Left ventricle myocardium inferior (tissue), 1 donor: ENCODE data around the gene RAPGEF3. TPM values are rescaled to one million over a fixed set of nuclear protein-coding genes. Genes with fewer than 3 reads are reported as not detected.

Experiments
- DNase-seq: peaks from one replicate; pipeline ENCODE4 v3.0.0-alpha.2; 2020
- H3K27ac ChIP-seq: fragments of 200-600 bp; replicated peaks from 2 replicates; pipeline ENCODE4 v1.8.0; 2021
- H3K27me3 ChIP-seq: fragments of 200-600 bp; 2 replicates; pipeline ENCODE4 v1.8.0; 2021; ENCODE audit warnings: low read depth
- H3K36me3 ChIP-seq: fragments of 200-600 bp; 2 replicates; pipeline ENCODE4 v1.8.0; 2021
- H3K4me1 ChIP-seq: fragments of 200-600 bp; 2 replicates; pipeline ENCODE4 v1.8.0; 2021
- H3K4me3 ChIP-seq: fragments of 200-600 bp; 2 replicates; pipeline ENCODE4 v1.8.0; 2021; ENCODE audit warnings: mild to moderate bottlenecking, moderate library complexity
- H3K9me3 ChIP-seq: fragments of 200-600 bp; replicated peaks from 2 replicates; pipeline ENCODE4 v1.8.0; 2021
- CTCF ChIP-seq: fragments of 200-600 bp; IDR thresholded peaks from 2 replicates; pipeline ENCODE4 v1.8.0; 2021; ENCODE audit warnings: antibody characterized with exemption, mild to moderate bottlenecking, borderline replicate concordance
- intact Hi-C: fragments of 100-400 bp; cut with micrococcal nuclease; formaldehyde crosslinking; loops from one replicate; pipeline ENCODE4 v1.11.0; 2022
- total RNA-seq: library from RNA; stranded (reverse); fragmentation: NEBNext Ultra II Directional; extraction: Animal tissue kit (Norgen Biotek cat#: 25700); gene quantifications from one replicate; pipeline ENCODE4 v1.2.1, GENCODE V29; 2021
- donor health status: DM: no; HTN: yes; CAD: no; lungs with severe emphysema.

The RAPGEF3 gene
- total RNA-seq, 1 donor from 2014 or later, result 34.8 TPM

- intact Hi-C loops, result no loop called here
- Histone ChIP-seq H3K27me3 (no peaks in the 10 kb centered on the region), H3K4me1 (peaks cover 18% of the 10 kb centered on the region), H3K4me3 (no peak overlapping the region), H3K9me3 (no peaks in the 10 kb centered on the region), H3K36me3 (peaks cover 43% of the 10 kb centered on the region), H3K27ac (no peak overlapping the region)
- DNase-seq, result no peak
- TF ChIP-seq CTCF, result no peak
Observed at GRCh38 chr12:47700263-47700662, 58.4 kb downstream of the RAPGEF3 start.

- Histone ChIP-seq H3K4me1 (peaks cover 7% of the 10 kb centered on the region), H3K27ac (no peak overlapping the region), H3K36me3 (peaks cover 52% of the 10 kb centered on the region), H3K4me3 (no peak overlapping the region), H3K9me3 (no peaks in the 10 kb centered on the region), H3K27me3 (no peaks in the 10 kb centered on the region)
- intact Hi-C loops, result no loop called here
- no peak for TF ChIP-seq CTCF
- DNase-seq, result no peak
Observed at GRCh38 chr12:47698631-47699030, 60.0 kb downstream of the RAPGEF3 start.

- no peaks in the 10 kb centered on the region for H3K27me3 ChIP-seq
Observed at GRCh38 chr12:47698055-47698454, 60.6 kb downstream of the RAPGEF3 start.

GRCh38 chr12:47689215-47689614 lies 69.5 kb downstream of the RAPGEF3 start:
- intact Hi-C loops, result no loop called here
- H3K27me3 ChIP-seq, result no peaks in the 10 kb centered on the region

More at GRCh38 chr12:47698055-47698454, 60.6 kb downstream of the RAPGEF3 start:
- Histone ChIP-seq H3K36me3 (peaks cover 52% of the 10 kb centered on the region), H3K9me3 (no peaks in the 10 kb centered on the region), H3K4me1 (peaks cover 2% of the 10 kb centered on the region), H3K4me3 (no peak overlapping the region), H3K27ac (no peak overlapping the region)
- intact Hi-C loops, result no loop called here
- DNase-seq, result no peak
- TF ChIP-seq CTCF, result no peak

GRCh38 chr12:47687636-47688035 lies 71.0 kb downstream of the RAPGEF3 start:
- Histone ChIP-seq H3K9me3 (no peaks in the 10 kb centered on the region), H3K27me3 (no peaks in the 10 kb centered on the region), H3K36me3 (peaks cover 55% of the 10 kb centered on the region), H3K4me3 (no peak overlapping the region), H3K4me1 (no peaks in the 10 kb centered on the region), H3K27ac (no peak overlapping the region)
- TF ChIP-seq CTCF, result no peak
- no peak for DNase-seq
- intact Hi-C loops, result no loop called here

More at GRCh38 chr12:47689215-47689614, 69.5 kb downstream of the RAPGEF3 start:
- H3K36me3 ChIP-seq, result peaks cover 56% of the 10 kb centered on the region
- no peak overlapping the region for H3K4me3 ChIP-seq
- no peaks in the 10 kb centered on the region for H3K4me1 ChIP-seq
- TF ChIP-seq CTCF, result no peak
- no peak overlapping the region for H3K27ac ChIP-seq
- H3K9me3 ChIP-seq, result no peaks in the 10 kb centered on the region
- no peak for DNase-seq

GRCh38 chr12:47686645-47687240 lies 71.9 kb downstream of the RAPGEF3 start:
- H3K9me3 ChIP-seq, result no peaks in the 10 kb centered on the region
- intact Hi-C loops, result no loop called here
- peak; percentile 70 for TF ChIP-seq CTCF
- no peaks in the 10 kb centered on the region for H3K27me3 ChIP-seq
- peaks cover 46% of the 10 kb centered on the region for H3K36me3 ChIP-seq
- H3K27ac ChIP-seq, result no peak overlapping the region
- no peak for DNase-seq
- no peaks in the 10 kb centered on the region for H3K4me1 ChIP-seq
- no peak overlapping the region for H3K4me3 ChIP-seq
